ENCODE data around the gene PROM2.
"Not testable (repeated sequence)": the region's sequence is repeated elsewhere in the genome, so short reads cannot be mapped to it uniquely, and the experiment has no call there.

Gene PROM2

GRCh38 chr2:95269036-95269680 lies 5.1 kb upstream of the PROM2 start:
- no peak for DNase-seq (ENCODE audit: low read depth in 2 of 2, low spot score in 1 of 2)

DNA sequence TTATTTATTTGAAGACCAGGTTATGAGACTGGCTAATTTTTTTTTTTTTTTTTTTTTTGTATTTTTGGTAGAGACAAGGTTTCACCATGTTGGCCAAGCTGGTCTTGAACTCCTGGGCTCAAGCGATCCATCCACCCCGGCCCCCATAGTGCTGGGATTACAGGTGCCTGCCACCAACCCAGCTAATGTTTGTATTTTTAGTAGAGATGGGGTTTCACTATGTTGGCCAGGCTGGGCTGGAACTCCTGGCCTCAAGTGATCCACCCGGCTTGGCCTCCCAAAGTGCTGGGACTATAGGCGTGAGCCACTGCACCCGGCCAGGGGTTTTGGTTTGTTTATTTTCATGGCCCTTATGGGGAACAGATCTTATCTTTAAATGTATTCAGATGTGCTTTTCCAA lies 4.5 kb upstream of the PROM2 start:
- DNase-seq (ENCODE audit: low read depth in 2 of 2, low spot score in 1 of 2): not testable (repeated sequence)

DNA sequence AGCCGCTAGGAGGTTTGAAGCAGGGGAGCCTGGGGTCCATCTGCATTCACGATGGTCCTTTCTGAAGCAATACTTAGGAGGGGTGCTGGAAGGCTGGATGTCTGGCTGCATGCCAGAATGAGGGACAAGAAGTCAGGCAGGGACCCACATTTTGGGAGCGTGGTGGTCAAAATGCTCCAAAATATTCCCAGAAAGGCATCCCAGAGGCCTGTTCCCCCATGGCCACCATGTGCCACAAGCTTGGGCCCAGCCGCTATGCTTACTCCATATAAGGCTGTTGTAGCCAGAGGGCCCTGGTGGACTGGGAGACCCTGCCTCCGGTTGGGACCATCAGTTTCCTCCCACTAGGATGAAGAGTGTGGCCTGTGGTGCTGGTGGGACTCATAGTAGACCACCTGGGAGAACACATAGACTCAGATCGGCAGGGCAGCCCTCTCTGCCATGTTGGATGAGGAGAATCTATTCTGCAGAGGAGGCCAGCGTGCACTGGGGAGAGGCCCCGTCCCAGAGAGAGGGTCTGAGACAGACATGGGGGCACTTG lies 3.6 kb upstream of the PROM2 start:
- DNase-seq (ENCODE audit: low read depth in 2 of 2, low spot score in 1 of 2): no peak

- no peak for DNase-seq (ENCODE audit: low read depth in 2 of 2, low spot score in 1 of 2)
Measured at GRCh38 chr2:95271381-95271971, 2.8 kb upstream of the PROM2 start.

GRCh38 chr2:95272299-95272751 lies 1.9 kb upstream of the PROM2 start:
- no peak for DNase-seq (ENCODE audit: low read depth in 2 of 2, low spot score in 1 of 2)

DNA sequence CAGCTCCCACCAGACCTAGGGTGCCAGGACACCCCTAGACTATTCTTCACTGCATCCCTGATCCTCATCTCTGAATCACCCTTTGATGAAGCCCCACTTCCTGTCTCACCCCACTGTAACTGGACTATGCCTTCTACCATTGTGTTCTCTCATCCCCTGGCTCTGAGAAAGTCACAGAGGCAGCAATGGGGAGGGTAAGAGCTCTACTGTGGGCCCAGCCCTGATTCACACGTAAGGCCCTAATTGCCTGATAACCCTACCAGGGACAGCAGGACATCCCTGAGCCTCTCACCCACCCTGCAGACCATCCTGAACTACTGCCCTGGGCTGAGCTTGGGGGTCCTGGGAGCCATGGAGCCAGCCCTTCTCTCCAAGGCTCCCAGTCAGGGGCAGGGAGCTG lies 1.5 kb upstream of the PROM2 start:
- no peak for DNase-seq (ENCODE audit: low read depth in 2 of 2, low spot score in 1 of 2)

DNA sequence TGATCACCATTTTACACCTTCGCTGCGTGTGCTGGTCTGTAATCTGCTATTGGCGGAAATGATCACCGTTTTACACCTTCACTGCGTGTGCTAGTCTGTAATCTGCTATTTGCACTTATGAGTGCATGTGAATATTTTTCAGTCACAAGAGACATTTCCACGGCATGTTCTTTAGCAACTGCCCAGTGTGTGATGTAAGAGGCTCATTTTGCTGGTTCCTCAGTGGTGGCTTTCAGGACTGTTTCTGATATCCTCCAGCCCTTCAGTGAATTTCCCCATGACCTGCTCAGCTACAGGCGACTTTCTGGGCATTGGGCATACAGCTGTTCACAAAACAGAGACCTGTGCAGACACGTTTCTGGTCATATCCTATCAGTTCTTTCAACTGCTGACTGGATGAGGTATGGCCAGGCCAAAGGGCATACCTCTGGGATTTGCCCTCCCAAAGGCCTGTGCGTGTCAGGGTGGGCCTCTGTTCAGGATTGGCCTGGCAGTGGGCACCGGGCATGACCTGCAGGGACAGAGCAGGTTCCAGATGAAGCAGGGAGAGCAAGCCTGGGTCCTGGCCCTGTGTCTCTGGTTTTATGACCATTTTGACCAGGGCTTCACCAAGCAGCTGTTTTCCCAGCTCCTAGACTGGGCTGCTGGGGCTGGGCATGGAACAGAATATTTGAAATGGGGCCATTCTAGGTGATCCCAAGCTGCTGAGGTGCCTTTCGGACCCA lies 521 bp upstream of the PROM2 start:
- no peak for DNase-seq (ENCODE audit: low read depth in 2 of 2, low spot score in 1 of 2)

DNA sequence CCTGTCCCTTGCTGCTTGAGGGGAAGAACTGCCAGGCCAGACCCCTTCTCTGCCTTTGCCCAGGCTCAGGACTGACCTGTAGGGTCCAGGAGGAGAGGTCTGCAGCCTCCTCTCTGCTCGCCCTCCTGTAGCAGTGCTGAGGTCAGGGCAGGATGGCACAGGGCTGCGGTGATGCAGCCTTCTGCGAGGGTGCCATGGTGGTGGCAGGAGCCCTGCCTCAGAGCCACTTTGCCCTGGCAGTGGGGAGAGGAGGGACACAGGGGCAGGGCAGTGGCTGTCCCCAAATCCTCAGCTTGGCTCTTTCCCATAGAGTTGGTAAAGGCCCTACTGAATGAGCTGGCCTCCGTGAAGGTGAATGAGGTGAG lies 884 bp downstream of the PROM2 start:
- no peak for DNase-seq (ENCODE audit: low read depth in 2 of 2, low spot score in 1 of 2)

- DNase-seq (ENCODE audit: low read depth in 2 of 2, low spot score in 1 of 2): no peak
Measured at GRCh38 chr2:95275601-95276243, 1.5 kb downstream of the PROM2 start.

DNA sequence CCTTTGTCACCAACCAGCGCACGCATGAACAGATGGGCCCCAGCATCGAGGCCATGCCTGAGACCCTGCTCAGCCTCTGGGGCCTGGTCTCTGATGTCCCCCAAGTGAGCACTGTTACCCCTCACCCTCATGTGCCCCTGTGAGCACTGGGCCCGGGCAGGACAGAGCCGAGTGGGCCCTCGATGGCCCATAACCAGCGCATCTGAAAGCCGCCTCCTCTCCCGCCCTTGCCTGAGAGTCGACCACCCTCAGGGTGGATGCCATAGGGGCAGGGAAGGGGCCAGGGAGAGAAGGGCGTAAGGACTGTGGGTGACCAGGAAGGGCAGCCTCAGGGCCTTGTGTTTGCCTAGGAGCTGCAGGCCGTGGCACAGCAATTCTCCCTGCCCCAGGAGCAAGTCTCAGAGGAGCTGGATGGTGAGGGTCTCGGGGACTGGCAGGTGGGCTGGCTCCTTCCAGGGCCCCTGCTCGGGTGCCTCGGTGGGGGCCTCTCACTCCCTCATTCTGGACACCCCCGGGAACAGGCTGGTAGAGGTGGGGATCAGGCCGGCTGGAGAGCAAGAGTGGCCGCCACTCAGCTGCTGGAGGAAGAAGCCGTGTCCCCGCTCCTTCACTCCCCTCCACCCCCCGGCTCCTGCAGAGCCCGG lies 2.1 kb downstream of the PROM2 start:
- no peak for DNase-seq (ENCODE audit: low read depth in 2 of 2, low spot score in 1 of 2)

GRCh38 chr2:95276888-95277245 lies 2.6 kb downstream of the PROM2 start:
- DNase-seq (ENCODE audit: low read depth in 2 of 2, low spot score in 1 of 2): no peak

DNA sequence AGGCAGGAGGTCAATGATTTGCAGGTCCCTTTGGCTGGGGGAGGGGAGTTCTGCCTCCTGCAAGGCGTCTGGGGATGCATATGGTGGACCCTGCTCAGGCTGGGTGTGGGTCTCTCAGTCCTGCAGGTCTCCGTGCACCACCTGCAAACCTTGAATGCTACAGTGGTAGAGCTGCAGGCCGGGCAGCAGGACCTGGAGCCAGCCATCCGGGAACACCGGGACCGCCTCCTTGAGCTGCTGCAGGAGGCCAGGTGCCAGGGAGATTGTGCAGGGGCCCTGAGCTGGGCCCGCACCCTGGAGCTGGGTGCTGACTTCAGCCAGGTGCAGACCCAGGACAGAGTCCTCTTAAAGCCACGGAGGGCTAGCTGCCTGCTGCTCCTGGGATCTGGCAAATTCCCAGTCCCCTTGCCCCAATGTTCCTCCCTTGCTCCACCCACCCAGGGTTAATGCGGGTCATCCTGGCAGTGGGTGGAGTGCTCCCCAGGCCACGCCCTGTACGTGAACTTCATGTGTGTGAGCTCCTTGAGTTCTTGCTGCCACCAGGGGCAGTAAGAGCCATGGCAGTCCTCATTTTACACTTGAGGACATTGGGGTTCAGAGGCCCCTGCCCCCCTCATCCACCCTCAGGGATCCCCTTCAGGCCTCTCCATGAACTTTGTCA lies 3.1 kb downstream of the PROM2 start:
- no peak for DNase-seq (ENCODE audit: low read depth in 2 of 2, low spot score in 1 of 2)

DNA sequence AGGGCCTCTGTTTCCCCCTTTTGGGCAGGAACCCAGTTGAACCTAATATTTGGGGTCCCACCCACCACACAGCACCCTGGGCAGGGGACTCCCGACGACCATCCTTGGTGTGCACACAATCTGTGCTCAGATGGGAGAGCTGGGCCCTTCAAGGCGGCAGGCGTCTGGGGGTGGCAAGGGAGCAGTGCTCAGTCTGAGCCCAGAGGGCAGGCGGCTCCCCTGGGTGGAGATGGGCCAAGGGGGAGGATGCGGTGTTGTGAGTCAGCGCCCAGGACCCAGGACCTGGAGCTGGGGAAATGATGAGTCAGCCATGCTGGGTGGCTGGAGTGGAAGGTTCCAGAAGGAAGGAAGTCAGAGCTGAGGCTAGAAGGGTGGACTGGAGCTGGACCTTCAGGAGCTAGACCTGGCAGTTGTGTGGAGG lies 3.8 kb downstream of the PROM2 start:
- DNase-seq (ENCODE audit: low read depth in 2 of 2, low spot score in 1 of 2): no peak

- DNase-seq (ENCODE audit: low read depth in 2 of 2, low spot score in 1 of 2): no peak
Measured at GRCh38 chr2:95278637-95279225, 4.5 kb downstream of the PROM2 start.

- no peak for DNase-seq (ENCODE audit: low read depth in 2 of 2, low spot score in 1 of 2)
Measured at GRCh38 chr2:95279435-95280035, 5.3 kb downstream of the PROM2 start.

DNA sequence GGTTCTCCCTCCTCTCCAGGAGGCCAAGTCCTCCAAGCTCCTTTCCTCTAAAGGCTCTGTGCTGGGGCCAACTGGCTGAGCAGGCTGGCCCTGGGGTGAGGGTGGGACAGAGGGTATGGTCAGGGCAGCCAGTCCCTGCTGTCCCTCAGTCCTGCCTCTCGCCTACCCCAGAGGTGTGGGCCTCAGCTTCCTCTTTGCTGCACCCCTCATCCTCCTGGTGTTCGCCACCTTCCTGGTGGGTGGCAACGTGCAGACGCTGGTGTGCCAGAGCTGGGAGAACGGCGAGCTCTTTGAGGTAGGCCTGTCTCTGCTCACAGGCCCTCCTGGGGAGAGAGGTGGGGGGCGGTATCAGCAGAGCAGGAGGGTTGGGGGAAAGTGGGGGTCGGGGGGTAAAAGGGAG lies 6.8 kb downstream of the PROM2 start:
- no peak for DNase-seq (ENCODE audit: low read depth in 2 of 2, low spot score in 1 of 2)

DNA sequence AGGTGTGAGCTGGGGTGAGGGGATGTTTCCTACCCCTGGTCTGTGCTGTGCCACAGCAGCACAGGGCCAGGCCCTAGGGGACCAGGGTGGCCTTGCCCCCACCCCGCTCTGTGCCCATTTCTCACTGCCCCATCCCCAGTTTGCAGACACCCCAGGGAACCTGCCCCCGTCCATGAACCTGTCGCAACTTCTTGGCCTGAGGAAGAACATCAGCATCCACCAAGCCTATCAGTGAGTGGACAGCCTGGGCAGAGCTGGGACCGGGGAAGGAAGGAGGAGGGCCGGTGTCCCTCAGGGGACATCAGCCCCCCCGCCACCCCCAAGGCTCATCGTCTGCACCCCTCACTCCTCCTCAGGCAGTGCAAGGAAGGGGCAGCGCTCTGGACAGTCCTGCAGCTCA lies 7.5 kb downstream of the PROM2 start:
- no peak for DNase-seq (ENCODE audit: low read depth in 2 of 2, low spot score in 1 of 2)

DNA sequence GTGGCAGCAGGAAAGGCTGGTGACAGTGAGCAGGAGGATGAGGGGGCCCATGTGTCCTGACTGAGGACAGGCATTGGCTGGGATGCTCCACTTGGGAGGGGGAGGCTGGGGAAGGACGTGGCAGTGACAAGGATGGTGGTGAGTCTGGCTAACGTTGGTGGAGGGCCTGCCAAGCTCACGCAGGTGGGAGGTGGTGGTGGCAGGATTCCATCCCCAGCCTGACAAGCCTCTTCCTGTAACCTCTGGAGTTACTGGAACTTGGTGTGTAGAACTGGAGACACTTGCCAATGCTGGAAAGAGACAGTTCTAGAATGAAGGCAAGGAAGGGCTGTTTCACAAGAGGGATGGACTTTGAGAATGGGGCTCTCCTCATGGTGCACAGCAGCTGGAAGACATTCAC lies 8.2 kb downstream of the PROM2 start:
- no peak for DNase-seq (ENCODE audit: low read depth in 2 of 2, low spot score in 1 of 2)

GRCh38 chr2:95283562-95283961 lies 9.3 kb downstream of the PROM2 start:
- DNase-seq (ENCODE audit: low read depth in 2 of 2, low spot score in 1 of 2): no peak

DNA sequence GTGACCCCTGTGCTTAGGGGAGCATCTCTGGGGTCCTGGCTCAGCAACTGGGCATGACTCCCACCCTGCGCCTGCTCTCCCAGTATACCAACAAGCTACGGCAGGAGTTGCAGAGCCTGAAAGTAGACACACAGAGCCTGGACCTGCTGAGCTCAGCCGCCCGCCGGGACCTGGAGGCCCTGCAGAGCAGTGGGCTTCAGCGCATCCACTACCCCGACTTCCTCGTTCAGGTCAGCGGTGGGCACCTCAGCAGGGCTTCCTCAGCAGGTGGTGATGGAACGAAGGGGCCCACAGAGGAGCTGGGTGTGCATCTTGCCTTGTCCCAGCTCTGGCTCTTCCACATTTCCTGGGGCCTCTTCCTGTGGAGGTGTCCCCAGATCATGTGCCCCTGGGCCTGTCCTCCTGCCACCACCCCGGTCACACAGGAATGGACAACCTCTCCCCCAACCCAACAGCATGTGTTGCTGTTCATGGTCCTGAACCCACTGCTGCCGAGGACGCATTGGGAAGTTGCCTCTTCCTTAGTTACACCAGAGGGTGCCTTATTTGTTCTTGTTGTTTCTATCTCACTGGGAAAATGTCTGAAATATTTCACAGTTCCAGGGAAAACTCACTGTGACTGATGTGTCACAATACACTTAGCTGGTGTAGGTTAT lies 10.8 kb downstream of the PROM2 start:
- no peak for DNase-seq (ENCODE audit: low read depth in 2 of 2, low spot score in 1 of 2)

Data from stimulated activated CD8-positive, alpha-beta memory T cell treated with anti-CD3 and anti-CD28 coated beads, Interleukin-4, amount 100 ng/mL, for 4 hours (primary cell).